Kasumi-1 (cell line): ENCODE results near the gene CLDND1.
"Not testable (repeated sequence)": the region's sequence is repeated elsewhere in the genome, so short reads cannot be mapped to it uniquely, and the experiment has no call there.

Experiments
- DNase-seq, 2 experiments: peaks; one replicate each; lab custom pipeline; 2025; lab: John Stamatoyannopoulos, UW

The CLDND1 gene

GRCh38 chr3:98522544-98523281 is at the start of gene CLDND1:
CLDND1 (minus strand) TSS chr3:98522902; CDS start chr3:98521424, 1,478 bp downstream.
- peak; percentile 92 to 96 for DNase-seq

DNA sequence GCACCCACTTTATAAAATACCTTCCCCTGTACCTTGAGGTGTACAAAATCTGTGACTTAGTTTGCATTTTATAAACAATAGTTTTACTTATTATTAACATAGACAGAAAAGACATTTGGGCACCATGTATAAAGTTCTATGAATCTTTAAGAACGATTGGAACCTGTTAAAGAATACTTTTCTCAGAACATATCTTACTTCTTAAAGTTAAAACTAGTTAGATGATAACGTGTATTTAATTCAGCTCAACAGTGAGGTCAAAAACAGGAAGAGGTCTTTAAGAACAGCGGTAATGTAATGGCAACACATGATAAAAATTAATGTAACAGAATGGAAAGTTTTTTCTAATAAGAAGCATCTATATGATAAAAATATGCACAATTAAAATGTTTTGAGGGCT is 45.7 kb upstream of the CLDND1 start:
- DNase-seq, result no peak

DNA sequence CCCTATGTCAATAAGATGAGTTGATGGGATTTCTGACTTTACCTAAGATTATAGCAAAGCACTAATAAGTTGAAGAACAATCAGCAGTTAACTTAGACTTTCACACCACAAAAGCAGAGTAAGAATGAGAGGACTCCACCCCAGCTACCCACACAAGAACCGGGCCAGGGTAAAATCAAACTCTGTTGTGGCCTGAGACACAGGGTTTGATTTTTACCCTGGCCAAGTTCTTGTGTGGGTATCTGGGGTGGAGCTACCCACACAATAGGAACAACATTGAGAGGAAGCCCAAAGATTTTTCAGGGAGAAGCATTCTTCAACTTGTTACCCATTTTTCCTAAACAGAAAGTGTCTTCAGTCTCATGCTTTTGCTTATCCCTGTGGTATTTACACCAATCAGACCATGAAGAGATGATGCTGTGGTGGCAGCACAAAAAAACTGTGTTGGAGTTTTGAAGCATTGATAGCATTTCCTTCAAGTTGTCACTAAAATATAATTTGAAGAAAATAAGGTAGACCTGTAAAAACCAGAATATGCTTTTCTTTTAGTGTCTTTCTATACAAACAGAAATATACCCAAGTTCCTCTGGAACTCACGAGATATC is 45.1 kb upstream of the CLDND1 start:
- no peak for DNase-seq

DNA sequence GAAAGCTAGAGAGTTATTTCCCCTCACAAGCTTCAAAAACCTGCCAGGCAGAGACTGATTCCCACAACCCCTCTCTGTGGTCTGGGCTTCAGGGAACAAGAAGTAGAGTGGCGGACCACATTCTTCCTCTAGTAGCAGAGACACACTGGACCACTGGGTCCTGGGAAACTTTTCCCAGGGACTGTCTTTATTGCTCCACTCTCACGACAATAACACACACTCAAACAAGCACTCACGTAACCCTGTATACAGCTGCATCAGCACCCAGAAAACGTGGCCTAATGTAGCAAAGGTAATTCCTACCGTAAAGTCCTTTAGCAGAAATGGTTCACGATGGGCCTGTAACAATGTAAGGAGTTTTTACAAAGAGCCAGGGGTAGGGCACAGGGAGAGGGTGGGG is 43.1 kb upstream of the CLDND1 start:
- DNase-seq, result peak in 1 of 2 experiments; percentile 6

DNA sequence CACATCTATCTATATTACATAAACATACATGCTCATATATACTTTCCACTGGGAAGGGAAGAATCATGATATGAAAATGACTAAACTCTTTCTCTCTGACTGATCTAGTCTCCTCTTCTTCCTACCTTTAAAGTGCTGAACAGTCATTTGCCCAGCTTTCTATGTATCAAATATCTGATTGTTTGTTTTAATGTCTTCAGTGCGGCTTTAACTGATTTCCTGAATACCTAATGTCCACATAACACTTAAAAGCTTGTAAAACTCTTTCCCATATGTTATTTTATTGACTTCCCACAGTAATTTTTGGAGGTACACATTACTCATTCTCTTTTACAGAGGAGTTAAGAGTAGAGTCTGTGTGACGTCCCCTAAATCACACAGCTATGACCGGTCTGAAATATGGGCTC is 42.5 kb upstream of the CLDND1 start:
- DNase-seq, result no peak

- no peak for DNase-seq
These were observed 41.7 kb upstream of the CLDND1 start for GRCh38 chr3:98564282-98565005.

- DNase-seq, result no peak
These were observed 41.1 kb upstream of the CLDND1 start for GRCh38 chr3:98563661-98564281.

- peak; percentile 19 to 35 for DNase-seq
These were observed 39.2 kb upstream of the CLDND1 start for GRCh38 chr3:98561727-98562521.

DNA sequence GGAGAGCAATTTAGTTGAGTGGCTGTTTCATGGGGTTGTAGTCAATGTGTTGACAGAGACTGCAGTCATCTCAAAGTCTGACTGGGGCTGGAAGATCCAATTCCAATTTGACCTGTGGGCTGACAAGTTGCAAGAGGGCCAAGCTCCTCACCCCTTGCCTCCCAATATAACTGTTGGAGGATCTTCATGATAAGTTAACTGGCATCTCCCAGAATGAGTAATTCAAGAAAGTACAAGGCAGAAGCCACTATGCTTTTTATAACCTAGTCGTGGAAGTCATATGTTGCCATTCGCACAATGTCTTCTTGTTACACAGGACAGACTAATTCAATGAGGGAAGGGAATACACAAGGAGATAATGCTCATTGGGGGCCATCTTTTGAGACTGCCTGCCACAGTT is 38.2 kb upstream of the CLDND1 start:
- DNase-seq, result no peak

GRCh38 chr3:98559769-98560168 is 37.1 kb upstream of the CLDND1 start:
- DNase-seq, result not testable (repeated sequence)

DNA sequence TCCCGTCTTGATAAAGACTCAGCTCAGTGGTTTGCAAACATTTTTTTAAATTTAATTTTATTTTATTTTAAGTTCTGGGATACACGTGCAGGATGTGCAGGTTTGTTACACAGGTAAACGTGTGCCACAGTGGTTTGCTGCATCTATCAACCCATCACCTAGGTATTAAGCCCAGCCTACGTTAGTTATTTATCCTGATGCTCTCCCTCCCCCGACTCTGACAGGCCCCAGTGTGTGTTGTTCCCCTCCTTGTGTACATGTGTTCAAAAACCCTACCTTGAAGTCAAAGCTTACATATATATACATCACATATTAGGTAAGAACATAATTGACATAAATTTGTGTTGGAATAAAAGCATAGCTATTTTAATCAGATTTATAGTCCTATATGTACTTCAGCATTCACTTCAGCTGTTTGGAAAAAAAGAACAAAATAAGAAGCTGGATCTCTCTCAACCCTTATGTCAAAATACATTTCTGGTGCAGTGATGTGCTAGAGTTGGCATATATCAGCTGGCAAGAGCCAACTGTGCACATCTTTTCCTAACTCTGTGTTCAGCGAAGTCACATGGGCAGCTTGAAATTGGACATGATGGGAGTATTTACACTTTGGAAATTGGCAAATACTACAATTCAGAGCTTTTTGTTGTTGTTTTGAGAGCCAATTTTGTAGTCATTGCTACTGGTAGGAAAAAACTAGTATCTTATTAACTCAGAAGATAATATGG is 35.6 kb upstream of the CLDND1 start:
- DNase-seq, result no peak

- no peak for DNase-seq
These were observed 34.8 kb upstream of the CLDND1 start for GRCh38 chr3:98557324-98558010.

DNA sequence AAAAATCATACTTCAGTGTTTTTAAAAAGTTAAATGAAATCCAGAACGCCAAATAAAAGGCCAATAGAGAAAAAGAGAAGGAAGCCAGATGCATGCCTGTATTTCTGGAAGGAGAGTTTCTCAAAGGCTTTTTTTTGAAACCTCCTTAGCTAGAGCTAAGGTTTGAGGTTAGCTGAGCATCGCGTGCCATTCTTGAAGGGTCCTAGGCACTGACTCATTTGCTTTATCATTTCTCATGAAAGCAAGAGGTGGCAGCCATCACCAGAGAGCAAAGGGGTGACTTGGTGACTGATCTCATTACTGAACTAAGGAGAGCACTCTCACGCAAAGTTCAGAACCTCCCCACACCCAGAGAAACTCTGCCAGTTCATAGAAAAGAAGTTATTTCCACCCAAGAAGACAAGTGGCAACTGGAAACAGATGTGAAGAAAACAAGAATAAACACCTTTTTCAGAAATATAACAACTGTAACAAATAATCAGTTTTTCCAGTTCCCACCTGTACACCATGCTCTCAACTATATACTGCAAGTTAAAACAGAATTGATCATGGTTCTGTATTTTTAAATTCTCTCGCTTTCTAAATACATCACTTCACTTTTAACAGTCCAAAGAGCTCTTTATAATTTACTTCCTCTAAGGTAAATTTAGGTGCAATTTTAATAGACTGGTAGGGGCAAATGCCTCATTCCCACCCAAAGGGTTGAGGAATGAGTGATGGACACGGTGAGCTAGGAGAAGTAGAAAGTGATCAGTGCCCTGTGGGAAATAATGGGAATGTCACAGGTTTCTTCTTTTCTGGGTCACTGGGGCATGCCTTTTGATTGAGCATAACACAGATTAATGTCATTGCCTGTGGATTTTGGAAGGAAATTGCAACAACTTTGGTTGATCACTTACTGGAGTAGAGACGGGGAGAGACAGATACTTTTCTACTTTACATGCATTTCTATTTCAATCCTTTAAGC is 33.7 kb upstream of the CLDND1 start:
- peak; percentile 30 to 43 for DNase-seq

GRCh38 chr3:98555025-98555379 is 32.3 kb upstream of the CLDND1 start:
- no peak for DNase-seq

DNA sequence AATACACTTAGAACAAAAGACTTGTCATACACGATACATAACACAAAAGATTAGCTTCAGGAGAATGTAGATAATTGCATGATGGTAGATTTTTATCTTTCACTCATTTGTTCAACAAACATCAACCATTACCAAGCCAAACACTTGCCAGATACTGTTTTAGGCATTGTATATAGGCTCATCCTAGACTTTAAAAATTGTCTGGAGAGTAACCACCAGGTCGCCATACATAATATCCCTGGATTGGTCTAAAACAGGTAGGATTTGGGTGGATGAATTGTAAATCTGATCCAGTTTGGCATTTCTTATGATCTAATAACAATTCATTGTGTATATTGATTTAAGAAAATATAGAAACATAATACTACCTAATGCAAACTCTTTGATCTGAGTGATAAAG is 31.9 kb upstream of the CLDND1 start:
- DNase-seq, result no peak

GRCh38 chr3:98553753-98554152 is 31.1 kb upstream of the CLDND1 start:
- peak; percentile 68 to 78 for DNase-seq

GRCh38 chr3:98553021-98553563 is 30.4 kb upstream of the CLDND1 start:
- DNase-seq, result no peak

DNA sequence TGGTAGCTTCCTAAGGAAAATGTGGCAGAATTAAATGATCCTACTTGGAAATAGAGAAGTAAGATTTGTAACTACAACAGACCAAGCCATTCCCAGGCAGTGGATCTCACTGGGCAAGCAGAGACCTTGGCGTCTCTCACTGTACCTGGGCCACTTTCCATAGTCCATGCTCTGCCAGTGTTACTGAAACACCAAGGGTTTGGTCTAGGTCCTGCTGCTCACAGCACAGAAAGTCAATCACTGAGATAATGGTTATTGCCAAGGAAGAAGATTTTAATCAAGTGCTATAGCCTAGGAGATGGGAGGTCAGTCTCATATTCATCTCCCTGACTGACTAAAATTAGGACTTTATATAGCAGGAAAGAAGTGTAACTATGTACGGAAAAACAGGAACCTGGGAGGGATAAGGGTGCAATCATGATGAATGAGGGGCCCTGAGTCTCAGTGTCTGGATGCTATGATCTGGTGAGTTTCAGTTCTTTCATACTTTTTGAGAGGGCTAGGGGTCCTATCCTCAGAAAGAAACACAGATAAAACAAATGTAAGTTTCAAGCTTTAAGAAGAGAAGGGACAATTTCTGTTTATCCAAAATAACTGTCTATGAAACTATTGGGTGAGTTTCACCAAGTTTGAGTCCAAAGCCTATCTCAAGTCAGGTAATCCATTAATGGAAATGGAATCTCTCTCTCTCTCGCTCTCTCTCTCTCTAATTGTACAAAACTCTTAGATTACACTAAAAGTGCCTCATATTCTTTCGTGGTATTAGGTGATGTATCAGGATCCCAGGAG is 29.7 kb upstream of the CLDND1 start:
- no peak for DNase-seq
